ENCODE measurements around the gene ATP11B.
A peak's percentile ranks its signal among the peaks of the same experiment; 100 is the strongest.

The ATP11B gene

GRCh38 chr3:182889948-182890629, 96.8 kb downstream of the ATP11B start:
- TF ChIP-seq CTCF (conservative IDR thresholded peaks at IDR 0.05) = no peak
- peak overlapping the region; percentile 48 for H3K27ac ChIP-seq

- H3K27ac ChIP-seq = peak overlapping the region; percentile 48; the same call in 1 of the 2 replicates
- no peak for TF ChIP-seq CTCF (conservative IDR thresholded peaks at IDR 0.05)
Observed at GRCh38 chr3:182891364-182891763, 98.1 kb downstream of the ATP11B start.

- H3K27ac ChIP-seq = no peak overlapping the region
- TF ChIP-seq CTCF (conservative IDR thresholded peaks at IDR 0.05) = no peak
Observed at GRCh38 chr3:182892226-182892625, 98.9 kb downstream of the ATP11B start.

GRCh38 chr3:182895513-182896112, 102.3 kb downstream of the ATP11B start:
- no peak overlapping the region for H3K27ac ChIP-seq
- no peak for TF ChIP-seq CTCF (conservative IDR thresholded peaks at IDR 0.05)

GRCh38 chr3:182896553-182896952, 103.2 kb downstream of the ATP11B start:
- H3K27ac ChIP-seq = no peak overlapping the region
- TF ChIP-seq CTCF (conservative IDR thresholded peaks at IDR 0.05) = no peak

- TF ChIP-seq CTCF (conservative IDR thresholded peaks at IDR 0.05) = no peak
- H3K27ac ChIP-seq = no peak overlapping the region
Observed at GRCh38 chr3:182902236-182902635, 108.9 kb downstream of the ATP11B start.

GRCh38 chr3:182904164-182904563, 110.9 kb downstream of the ATP11B start:
- H3K27ac ChIP-seq = no peak overlapping the region
- peak; percentile 25 for TF ChIP-seq CTCF (conservative IDR thresholded peaks at IDR 0.05)
